ENCODE data around the gene NLGN1. TPM values are rescaled to one million over a fixed set of nuclear protein-coding genes. Genes with fewer than 3 reads are reported as not detected.

Gene NLGN1
- total and polyA plus RNA-seq, 12 donors = 0.13 to 3.7 (median 0.84) TPM

DNA sequence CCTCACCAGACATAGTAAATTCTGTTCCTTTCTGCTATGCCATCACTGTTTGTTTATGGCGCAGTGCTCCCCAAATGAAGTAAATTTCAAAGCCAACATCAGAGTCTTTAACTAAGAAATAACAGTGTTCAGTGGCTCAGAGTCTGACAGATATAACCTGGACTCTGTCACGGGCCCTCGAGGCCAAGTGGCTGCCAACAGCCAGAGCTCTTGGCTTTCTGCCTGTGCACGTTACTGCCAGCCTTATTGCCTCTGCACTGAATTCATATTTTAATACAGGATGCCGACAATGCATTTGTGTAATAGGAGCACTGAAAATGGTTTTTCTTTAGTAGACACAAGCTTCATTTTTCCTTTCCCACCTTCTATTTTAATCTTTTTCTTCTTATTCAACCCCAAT is 219.9 kb downstream of the NLGN1 start:
- TF ChIP-seq, protein P1, sequence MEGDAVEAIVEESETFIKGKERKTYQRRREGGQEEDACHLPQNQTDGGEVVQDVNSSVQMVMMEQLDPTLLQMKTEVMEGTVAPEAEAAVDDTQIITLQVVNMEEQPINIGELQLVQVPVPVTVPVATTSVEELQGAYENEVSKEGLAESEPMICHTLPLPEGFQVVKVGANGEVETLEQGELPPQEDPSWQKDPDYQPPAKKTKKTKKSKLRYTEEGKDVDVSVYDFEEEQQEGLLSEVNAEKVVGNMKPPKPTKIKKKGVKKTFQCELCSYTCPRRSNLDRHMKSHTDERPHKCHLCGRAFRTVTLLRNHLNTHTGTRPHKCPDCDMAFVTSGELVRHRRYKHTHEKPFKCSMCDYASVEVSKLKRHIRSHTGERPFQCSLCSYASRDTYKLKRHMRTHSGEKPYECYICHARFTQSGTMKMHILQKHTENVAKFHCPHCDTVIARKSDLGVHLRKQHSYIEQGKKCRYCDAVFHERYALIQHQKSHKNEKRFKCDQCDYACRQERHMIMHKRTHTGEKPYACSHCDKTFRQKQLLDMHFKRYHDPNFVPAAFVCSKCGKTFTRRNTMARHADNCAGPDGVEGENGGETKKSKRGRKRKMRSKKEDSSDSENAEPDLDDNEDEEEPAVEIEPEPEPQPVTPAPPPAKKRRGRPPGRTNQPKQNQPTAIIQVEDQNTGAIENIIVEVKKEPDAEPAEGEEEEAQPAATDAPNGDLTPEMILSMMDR (IDR thresholded peaks at IDR 0.05) = no peak
- no peak for TF ChIP-seq POLR2A (IDR thresholded peaks at IDR 0.05)
- no peak overlapping the region for H3K27ac ChIP-seq
- DNase-seq = peak in 4 of 7 donors; percentile 1 to 59 (median 14)

DNA sequence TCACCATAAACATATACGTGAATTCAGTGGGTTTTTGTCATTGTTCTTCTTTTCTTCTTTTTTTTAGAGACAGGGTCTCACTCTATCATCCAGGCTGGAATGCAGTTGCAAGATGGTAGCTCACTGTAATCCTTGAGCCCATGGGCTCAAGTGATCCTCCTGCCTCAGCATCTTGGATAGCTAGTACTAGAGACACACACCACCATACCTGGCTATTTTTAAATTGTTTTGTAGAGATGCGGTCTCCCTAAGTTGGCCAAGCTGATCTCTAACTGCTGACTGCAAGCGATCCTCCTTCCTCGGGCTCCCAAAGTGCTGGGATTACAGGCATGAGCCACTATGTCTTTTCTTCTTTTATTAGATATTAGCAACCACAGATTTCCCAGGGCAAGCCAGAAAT is 220.6 kb downstream of the NLGN1 start:
- TF ChIP-seq, protein P1 (IDR thresholded peaks at IDR 0.05) = no peak
- no peak for TF ChIP-seq POLR2A (IDR thresholded peaks at IDR 0.05)
- H3K27ac ChIP-seq = no peak overlapping the region
- no peaks in the 10 kb centered on the region for H3K36me3 ChIP-seq (replicated peaks in 1 of 2)
- no peaks in the 10 kb centered on the region for H3K9me3 ChIP-seq (replicated peaks in 1 of 3)
- intact Hi-C loops (cut with DNase I) = no loop called here
- H3K4me3 ChIP-seq = no peak overlapping the region
- 85 to 90% (median 88%) methylated on average over 4 of the region's 4 CpGs for WGBS, 4 donors
- H3K4me1 ChIP-seq (replicated peaks in 1 of 2) = no peaks in the 10 kb centered on the region
- DNase-seq = no peak
- H3K27me3 ChIP-seq = no peaks in the 10 kb centered on the region

More for the DNA sequence above, 219.9 kb downstream of the NLGN1 start:
- Histone ChIP-seq H3K27me3 (no peaks in the 10 kb centered on the region), H3K4me1 (replicated peaks in 1 of 2) (no peaks in the 10 kb centered on the region), H3K36me3 (replicated peaks in 1 of 2) (no peaks in the 10 kb centered on the region), H3K9me3 (replicated peaks in 1 of 3) (no peaks in the 10 kb centered on the region), H3K4me3 (no peak overlapping the region)
- intact Hi-C loops (cut with DNase I) = no loop called here
- 48 to 59% (median 56%) methylated on average over 5 of the region's 5 CpGs for WGBS, 4 donors

DNA sequence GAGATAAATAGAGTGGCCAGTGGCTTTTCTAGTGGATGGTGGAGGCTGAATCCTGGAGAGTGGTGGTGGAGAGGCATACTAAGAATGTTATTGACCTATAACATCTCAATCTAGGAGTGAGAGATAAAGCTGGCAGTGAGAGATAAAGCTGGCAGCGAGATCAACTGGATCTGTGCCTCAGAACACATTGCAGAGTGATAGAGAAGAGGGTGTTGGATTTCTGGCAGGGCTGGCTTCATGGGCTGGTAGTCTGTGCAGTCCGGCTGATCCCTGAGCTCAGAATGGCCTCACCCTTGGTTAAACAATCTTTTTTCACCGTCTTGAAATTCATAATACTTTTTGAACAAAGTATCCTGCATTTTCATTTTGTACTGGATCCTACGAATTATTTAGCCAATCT is 221.2 kb downstream of the NLGN1 start:
- DNase-seq = no peak
- intact Hi-C loops (cut with DNase I) = no loop called here
- H3K27ac ChIP-seq = no peak overlapping the region

DNA sequence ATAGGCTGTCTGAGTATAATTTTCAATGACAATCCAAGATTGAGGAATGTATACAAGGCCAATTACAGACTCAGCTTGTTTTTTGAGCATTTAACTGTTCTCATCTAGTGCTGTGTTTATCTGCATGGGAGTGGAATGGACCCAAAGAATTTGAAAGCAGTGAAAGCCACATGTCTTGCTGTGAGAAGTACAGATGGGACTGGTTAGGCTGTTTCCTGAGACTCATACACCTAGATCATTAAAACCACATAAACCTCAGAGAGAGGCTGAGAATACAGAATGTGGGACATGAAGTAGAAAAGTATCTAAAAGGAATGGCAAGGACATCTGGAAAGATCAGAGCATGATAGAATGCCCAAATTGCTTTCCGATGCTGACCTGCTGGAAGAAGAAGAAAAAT is 224.6 kb downstream of the NLGN1 start:
- DNase-seq = no peak

More for the DNA sequence above, 221.2 kb downstream of the NLGN1 start:
- Histone ChIP-seq H3K4me1 (replicated peaks in 1 of 2) (no peaks in the 10 kb centered on the region), H3K36me3 (replicated peaks in 1 of 2) (no peaks in the 10 kb centered on the region), H3K4me3 (no peak overlapping the region), H3K9me3 (replicated peaks in 1 of 3) (no peaks in the 10 kb centered on the region), H3K27me3 (no peaks in the 10 kb centered on the region)
- TF ChIP-seq, protein P1 (IDR thresholded peaks at IDR 0.05) = no peak
- TF ChIP-seq POLR2A (IDR thresholded peaks at IDR 0.05) = no peak
- WGBS, 4 donors = 34 to 54% (median 41%) methylated on average over 4 of the region's 4 CpGs

More for the DNA sequence above, 224.6 kb downstream of the NLGN1 start:
- no peak overlapping the region for H3K4me3 ChIP-seq
- no peak for TF ChIP-seq POLR2A (IDR thresholded peaks at IDR 0.05)
- TF ChIP-seq, protein P1 (IDR thresholded peaks at IDR 0.05) = no peak
- H3K9me3 ChIP-seq (replicated peaks in 1 of 3) = no peaks in the 10 kb centered on the region
- H3K36me3 ChIP-seq (replicated peaks in 1 of 2) = no peaks in the 10 kb centered on the region
- 66 to 76% (median 70%) methylated on average over 1 of the region's 1 CpG for WGBS, 4 donors
- H3K27me3 ChIP-seq = no peaks in the 10 kb centered on the region
- intact Hi-C loops (cut with DNase I) = no loop called here
- no peaks in the 10 kb centered on the region for H3K4me1 ChIP-seq (replicated peaks in 1 of 2)
- no peak overlapping the region for H3K27ac ChIP-seq
